GM12878 (cell line): Measurements from ENCODE around the gene SMOC1. TPM values are rescaled to one million over a fixed set of nuclear protein-coding genes. Genes with fewer than 3 reads are reported as not detected.

Experiments used
- ATAC-seq: fragments of 200-7000 bp; cut with Tn5 transposase; 3 replicates; pipeline ENCODE4 v1.9.1; 2020; ENCODE audit warnings: mild to moderate bottlenecking, moderate library complexity
- BruUV-seq: library from RNA; stranded (reverse); fragments of 400-500 nt; replicated peaks from 2 replicates; lab custom pipeline; 2021; lab: Mats Ljungman, UMichigan
- CTCF ChIA-PET: fragments of 300-600 bp; sonication (Branson Sonifier 250); formaldehyde crosslinking; extraction: SDS; loops from one replicate; lab custom pipeline; 2021; ENCODE audit warnings: inconsistent platforms; lab: Yijun Ruan, JAX
- POLR2A ChIA-PET: fragments of 350-600 bp; formaldehyde crosslinking; extraction: SDS; loops from one replicate; lab custom pipeline; 2021; ENCODE audit warnings: inconsistent platforms; lab: Charles Lee
- RAD21 ChIA-PET: fragments of 300-600 bp; sonication (Branson Sonifier 250); formaldehyde crosslinking; loops from one replicate; lab custom pipeline; 2023; ENCODE audit warnings: antibody characterized with exemption; ENCODE audit not compliant: unreplicated experiment; lab: Charles Lee
- SMC1A ChIA-PET: fragments of 300-600 bp; sonication (Branson Sonifier 250); formaldehyde crosslinking; loops from one replicate; lab custom pipeline; 2023; ENCODE audit not compliant: unreplicated experiment, uncharacterized antibody; lab: Charles Lee
- DNase-seq: peaks from one replicate; pipeline ENCODE4 v3.0.0-alpha.2; 2011; ENCODE audit warnings: low read depth, low spot score
- FAIRE-seq: peaks from 3 replicates; lab custom pipeline; 2011; peaks lifted over from hg19 to GRCh38; lab: Jason Lieb, UNC
- H2AFZ ChIP-seq: 2 replicates; pipeline ENCODE4 v1.6.0; 2011; ENCODE audit warnings: low read depth, low read length, control low read depth; ENCODE audit not compliant: control insufficient read depth
- H3K27ac ChIP-seq: 2 replicates; pipeline ENCODE4 v1.5.1; 2011; ENCODE audit warnings: control low read depth; ENCODE audit not compliant: control insufficient read depth, insufficient read depth
- H3K27me3 ChIP-seq, 2 experiments: replicated peaks in 1 of 2; 2 replicates each; pipeline versions ENCODE4 v1.6.0 to v1.6.1; 2011; ENCODE audit warnings: low read length in 1 of 2; ENCODE audit not compliant: control insufficient read depth in 2 of 2, insufficient read depth in 2 of 2
- H3K36me3 ChIP-seq, 2 experiments: 2 replicates each; pipeline ENCODE4 v1.5.1; 2011; ENCODE audit warnings: low read length in 1 of 2; ENCODE audit not compliant: control insufficient read depth in 2 of 2, insufficient read depth in 2 of 2
- H3K4me1 ChIP-seq: 2 replicates; pipeline ENCODE4 v1.6.1; 2011; ENCODE audit warnings: mild to moderate bottlenecking, low read length, moderate library complexity, mixed read lengths; ENCODE audit not compliant: control insufficient read depth, insufficient read depth
- H3K4me2 ChIP-seq: 2 replicates; pipeline ENCODE4 v1.6.0; 2011; ENCODE audit warnings: control low read depth; ENCODE audit not compliant: control insufficient read depth, insufficient read depth
- H3K4me3 ChIP-seq: fragments of 200-600 bp; sonication (generic); 2 replicates; pipeline ENCODE4 v1.5.1; 2016
- H3K79me2 ChIP-seq: 2 replicates; pipeline ENCODE4 v1.6.0; 2011; ENCODE audit warnings: low read length; ENCODE audit not compliant: control insufficient read depth, insufficient read depth
- H3K9ac ChIP-seq: 2 replicates; pipeline ENCODE4 v1.8.0; 2011; ENCODE audit warnings: low read length, control low read depth, mixed read lengths; ENCODE audit not compliant: control insufficient read depth, insufficient read depth
- H3K9me3 ChIP-seq: replicated peaks from 3 replicates; pipeline ENCODE4 v1.5.1; 2011; ENCODE audit warnings: mild to moderate bottlenecking, low read length; ENCODE audit not compliant: control insufficient read depth, insufficient read depth
- H4K20me1 ChIP-seq: 2 replicates; pipeline ENCODE4 v1.6.0; 2011; ENCODE audit not compliant: control insufficient read depth, insufficient read depth
- EGR1 ChIP-seq, 2 experiments: IDR thresholded peaks; 1 replicate in 1 of 2; 2 replicates in 1 of 2; pipeline ENCODE4 v1.6.1; 2011 to 2012; ENCODE audit warnings: low read depth in 2 of 2, low read length in 2 of 2, borderline replicate concordance in 1 of 2, mild to moderate bottlenecking in 1 of 2, moderate library complexity in 1 of 2
- LARP7 ChIP-seq: fragments of 450-650 bp; IDR thresholded peaks from 2 replicates; pipeline ENCODE4 v1.6.1; 2017; ENCODE audit warnings: mild to moderate bottlenecking
- MYC ChIP-seq: IDR thresholded peaks from 2 replicates; pipeline ENCODE4 v1.6.1; 2011; ENCODE audit warnings: mild to moderate bottlenecking, low read length, moderate library complexity, inconsistent platforms; ENCODE audit not compliant: insufficient read depth, insufficient replicate concordance, insufficient read length, severe bottlenecking
- NFIC ChIP-seq: IDR thresholded peaks from 2 replicates; pipeline ENCODE4 v1.6.1; 2012; ENCODE audit warnings: low read depth, mild to moderate bottlenecking, inconsistent platforms, low read length, moderate library complexity
- NFYA ChIP-seq: IDR thresholded peaks from 2 replicates; pipeline ENCODE4 v1.6.1; 2011; ENCODE audit warnings: low read depth, mild to moderate bottlenecking, low read length, improper control_type of control experiment, borderline replicate concordance
- NR2F1 ChIP-seq: fragments of 450-650 bp; conservative IDR thresholded peaks from 2 replicates; pipeline ENCODE4 v1.6.1; 2017; ENCODE audit warnings: mild to moderate bottlenecking
- PAX5 ChIP-seq: IDR thresholded peaks from 2 replicates; pipeline ENCODE4 v1.6.1; 2011; ENCODE audit warnings: low read depth, low read length, borderline replicate concordance
- RAD21 ChIP-seq: IDR thresholded peaks from 2 replicates; pipeline ENCODE4 v1.6.1; 2011; ENCODE audit warnings: mild to moderate bottlenecking, low read depth, low read length, moderate library complexity; ENCODE audit not compliant: insufficient read depth
- SREBF2 ChIP-seq: IDR thresholded peaks from 2 replicates; pipeline ENCODE4 v1.6.1; 2012; ENCODE audit warnings: mild to moderate bottlenecking, low read length
- TAF1 ChIP-seq: IDR thresholded peaks from 2 replicates; pipeline ENCODE4 v1.6.1; 2011; ENCODE audit warnings: mild to moderate bottlenecking, low read depth, low read length, borderline replicate concordance
- TARDBP ChIP-seq: IDR thresholded peaks from 2 replicates; pipeline ENCODE4 v1.6.1; 2016; ENCODE audit warnings: borderline replicate concordance
- TCF3 ChIP-seq: IDR thresholded peaks from 2 replicates; pipeline ENCODE4 v1.6.1; 2012; ENCODE audit warnings: low read depth, mild to moderate bottlenecking, low read length, borderline replicate concordance; ENCODE audit not compliant: insufficient read depth
- ZNF207 ChIP-seq: fragments of 450-650 bp; IDR thresholded peaks from 2 replicates; pipeline ENCODE4 v1.6.1; 2014; ENCODE audit warnings: antibody characterized with exemption, mild to moderate bottlenecking, borderline replicate concordance
- WGBS: methylation state at CpG from one replicate; pipeline ENCODE4 v1.1.6; 2016; ENCODE audit warnings: low lambda C conversion rate; ENCODE audit not compliant: insufficient replicate concordance, insufficient coverage; ENCODE audit errors: missing lambda C conversion rate; 5-methylcytosine and 5-hydroxymethylcytosine counted together
- in situ Hi-C: fragments of 300-500 bp; cut with MboI; formaldehyde crosslinking; loops from 9 replicates; pipeline ENCODE4 v1.14.3; 2018; ENCODE audit warnings: mixed read lengths
- intact Hi-C: fragments of 100-400 bp; cut with micrococcal nuclease; formaldehyde crosslinking; loops from one replicate; pipeline ENCODE4 v1.14.2; 2022; ENCODE audit not compliant: unreplicated experiment
- polyA plus RNA-seq, 11 experiments: library from polyadenylated mRNA; depleted of rRNA in 4 of 11; unstranded in 6 of 11; stranded (reverse) in 5 of 11; fragments of >200 nt; fragmentation: Nextera tagmentation in 4 of 11; fragmentation: Illumina TruSeq in 1 of 11; extraction: Ambion mirVana in 4 of 11; extraction: Trizol in 1 of 11; gene quantifications; 1 replicate in 1 of 11; 2 replicates in 10 of 11; pipeline versions ENCODE4 v1.2.1 to v1.2.3, GENCODE V29; 2011 to 2016; ENCODE audit warnings: inconsistent platforms in 2 of 11, missing spikeins in 2 of 11, low read depth in 1 of 11
- total RNA-seq, 4 experiments: library from RNA; depleted of rRNA in 3 of 4; stranded (reverse); fragments of >200 nt in 3 of 4; fragmentation: Illumina TruSeq in 1 of 4; extraction: Trizol in 1 of 4; gene quantifications; 2 replicates each; pipeline versions ENCODE4 v1.2.1 to v1.2.3, GENCODE V29; 2013 to 2021
- TF ChIP-seq, protein P1 (sequence below): IDR thresholded peaks from 2 replicates; pipeline ENCODE4 v1.6.1; 2012; ENCODE audit warnings: low read depth, low read length, improper control_type of control experiment
- TF ChIP-seq, protein P2 (sequence below): fragments of 450-650 bp; IDR thresholded peaks from 2 replicates; pipeline ENCODE4 v1.6.1; 2017; ENCODE audit warnings: mild to moderate bottlenecking, low read depth, inconsistent platforms; ENCODE audit not compliant: poor library complexity, severe bottlenecking
- TF ChIP-seq, protein P3 (sequence below): fragments of 450-650 bp; IDR thresholded peaks from 2 replicates; pipeline ENCODE4 v1.6.1; 2016; ENCODE audit warnings: mild to moderate bottlenecking
- TF ChIP-seq, protein P4 (sequence below): fragments of 450-650 bp; IDR thresholded peaks from 2 replicates; pipeline ENCODE4 v1.6.1; 2018; ENCODE audit warnings: borderline replicate concordance, mild to moderate bottlenecking; ENCODE audit not compliant: partially characterized antibody

The SMOC1 gene
- total and polyA plus RNA-seq, 10 of the 15 experiments (the other 5 are each of a cell fraction or from before 2014, with no cell fraction given) = 0.03 to 0.26 (median 0.14) TPM; not detected in 7

DNA sequence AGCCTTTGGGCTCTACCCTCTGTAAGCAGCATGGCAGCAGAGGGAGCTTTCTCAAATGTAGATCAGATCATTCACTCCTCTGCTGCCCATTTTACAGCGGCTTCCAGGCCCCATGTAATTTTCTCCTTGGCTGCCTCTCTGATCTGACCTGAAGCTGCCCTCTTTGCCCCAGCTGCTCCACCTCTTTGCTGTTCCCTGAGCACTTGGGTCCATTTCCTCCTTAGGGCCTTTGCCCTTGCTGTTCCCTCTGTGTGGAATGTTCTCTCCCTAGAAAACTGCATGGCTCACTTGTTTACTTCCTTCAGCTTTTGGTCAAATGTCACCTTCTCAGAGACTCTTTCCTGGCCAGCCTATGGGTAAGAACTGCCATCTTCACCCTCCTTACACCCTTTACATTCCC, 37.2 kb downstream of the SMOC1 start:
- H3K27me3 ChIP-seq = peaks cover 0 to 5% of the 10 kb centered on the region in 2 experiments; a peak in 2 of 4 replicates
- no TSS peak for BruUV-seq
- intact Hi-C loops = no loop called here
- DNase-seq = no peak
- H3K9ac ChIP-seq = no peak overlapping the region
- 0% methylated on average over 1 of the region's 1 CpG for WGBS
- no peak overlapping the region for H3K4me3 ChIP-seq
- no peak for TF ChIP-seq TARDBP
- no peak for TF ChIP-seq RAD21
- no peak for TF ChIP-seq EGR1 (IDR thresholded peaks at IDR 0.05; ENCODE audit: borderline replicate concordance in 1 of 2, low read depth in 2 of 2, low read length in 2 of 2)
- TF ChIP-seq NR2F1 = no peak
- TF ChIP-seq SREBF2 = no peak
- TF ChIP-seq, protein P1, sequence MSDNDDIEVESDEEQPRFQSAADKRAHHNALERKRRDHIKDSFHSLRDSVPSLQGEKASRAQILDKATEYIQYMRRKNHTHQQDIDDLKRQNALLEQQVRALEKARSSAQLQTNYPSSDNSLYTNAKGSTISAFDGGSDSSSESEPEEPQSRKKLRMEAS = no peak
- no peak for TF ChIP-seq TAF1
- TF ChIP-seq, protein P2, sequence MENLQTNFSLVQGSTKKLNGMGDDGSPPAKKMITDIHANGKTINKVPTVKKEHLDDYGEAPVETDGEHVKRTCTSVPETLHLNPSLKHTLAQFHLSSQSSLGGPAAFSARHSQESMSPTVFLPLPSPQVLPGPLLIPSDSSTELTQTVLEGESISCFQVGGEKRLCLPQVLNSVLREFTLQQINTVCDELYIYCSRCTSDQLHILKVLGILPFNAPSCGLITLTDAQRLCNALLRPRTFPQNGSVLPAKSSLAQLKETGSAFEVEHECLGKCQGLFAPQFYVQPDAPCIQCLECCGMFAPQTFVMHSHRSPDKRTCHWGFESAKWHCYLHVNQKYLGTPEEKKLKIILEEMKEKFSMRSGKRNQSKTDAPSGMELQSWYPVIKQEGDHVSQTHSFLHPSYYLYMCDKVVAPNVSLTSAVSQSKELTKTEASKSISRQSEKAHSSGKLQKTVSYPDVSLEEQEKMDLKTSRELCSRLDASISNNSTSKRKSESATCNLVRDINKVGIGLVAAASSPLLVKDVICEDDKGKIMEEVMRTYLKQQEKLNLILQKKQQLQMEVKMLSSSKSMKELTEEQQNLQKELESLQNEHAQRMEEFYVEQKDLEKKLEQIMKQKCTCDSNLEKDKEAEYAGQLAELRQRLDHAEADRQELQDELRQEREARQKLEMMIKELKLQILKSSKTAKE = no peak
- no peak for TF ChIP-seq LARP7
- TF ChIP-seq, protein P3, sequence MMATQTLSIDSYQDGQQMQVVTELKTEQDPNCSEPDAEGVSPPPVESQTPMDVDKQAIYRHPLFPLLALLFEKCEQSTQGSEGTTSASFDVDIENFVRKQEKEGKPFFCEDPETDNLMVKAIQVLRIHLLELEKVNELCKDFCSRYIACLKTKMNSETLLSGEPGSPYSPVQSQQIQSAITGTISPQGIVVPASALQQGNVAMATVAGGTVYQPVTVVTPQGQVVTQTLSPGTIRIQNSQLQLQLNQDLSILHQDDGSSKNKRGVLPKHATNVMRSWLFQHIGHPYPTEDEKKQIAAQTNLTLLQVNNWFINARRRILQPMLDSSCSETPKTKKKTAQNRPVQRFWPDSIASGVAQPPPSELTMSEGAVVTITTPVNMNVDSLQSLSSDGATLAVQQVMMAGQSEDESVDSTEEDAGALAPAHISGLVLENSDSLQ = no peak
- TF ChIP-seq TCF3 = no peak
- TF ChIP-seq NFYA = no peak
- TF ChIP-seq MYC = no peak
- TF ChIP-seq ZNF207 = no peak
- TF ChIP-seq, protein P4, sequence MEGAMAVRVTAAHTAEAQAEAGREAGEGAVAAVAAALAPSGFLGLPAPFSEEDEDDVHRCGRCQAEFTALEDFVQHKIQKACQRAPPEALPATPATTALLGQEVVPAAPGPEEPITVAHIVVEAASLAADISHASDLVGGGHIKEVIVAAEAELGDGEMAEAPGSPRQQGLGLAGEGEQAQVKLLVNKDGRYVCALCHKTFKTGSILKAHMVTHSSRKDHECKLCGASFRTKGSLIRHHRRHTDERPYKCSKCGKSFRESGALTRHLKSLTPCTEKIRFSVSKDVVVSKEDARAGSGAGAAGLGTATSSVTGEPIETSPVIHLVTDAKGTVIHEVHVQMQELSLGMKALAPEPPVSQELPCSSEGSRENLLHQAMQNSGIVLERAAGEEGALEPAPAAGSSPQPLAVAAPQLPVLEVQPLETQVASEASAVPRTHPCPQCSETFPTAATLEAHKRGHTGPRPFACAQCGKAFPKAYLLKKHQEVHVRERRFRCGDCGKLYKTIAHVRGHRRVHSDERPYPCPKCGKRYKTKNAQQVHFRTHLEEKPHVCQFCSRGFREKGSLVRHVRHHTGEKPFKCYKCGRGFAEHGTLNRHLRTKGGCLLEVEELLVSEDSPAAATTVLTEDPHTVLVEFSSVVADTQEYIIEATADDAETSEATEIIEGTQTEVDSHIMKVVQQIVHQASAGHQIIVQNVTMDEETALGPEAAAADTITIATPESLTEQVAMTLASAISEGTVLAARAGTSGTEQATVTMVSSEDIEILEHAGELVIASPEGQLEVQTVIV = no peak
- no peak for TF ChIP-seq NFIC
- TF ChIP-seq PAX5 = no peak
- no peak overlapping the region for H3K4me2 ChIP-seq
- H3K79me2 ChIP-seq = no peaks in the 10 kb centered on the region
- CTCF ChIA-PET = no interaction called here
- no peak for ATAC-seq
- no peaks in the 10 kb centered on the region for H3K9me3 ChIP-seq
- no peaks in the 10 kb centered on the region for H3K36me3 ChIP-seq
- in situ Hi-C loops = no loop called here
- no peak for FAIRE-seq
- SMC1A ChIA-PET = no interaction called here
- no peak overlapping the region for H2AFZ ChIP-seq
- RAD21 ChIA-PET = no interaction called here
- no peaks in the 10 kb centered on the region for H4K20me1 ChIP-seq
- POLR2A ChIA-PET = no interaction called here
- H3K27ac ChIP-seq = no peak overlapping the region
- H3K4me1 ChIP-seq = no peaks in the 10 kb centered on the region
